Activated T-cell treated with anti-CD3 and anti-CD28 coated beads, Interleukin-2, amount 50 U/mL, for 48 hours (primary cell): Measurements from ENCODE around the gene PACSIN2.
A peak's percentile ranks its signal among the peaks of the same experiment; 100 is the strongest.
"Not testable (repeated sequence)": the region's sequence is repeated elsewhere in the genome, so short reads cannot be mapped to it uniquely, and the experiment has no call there.

Experiments
- DNase-seq, 2 experiments: peaks; one replicate each; pipeline ENCODE4 v3.0.0-alpha.2; 2020

The PACSIN2 gene

GRCh38 chr22:42991010-42991651 lies 23.8 kb downstream of the PACSIN2 start:
- no peak for DNase-seq

GRCh38 chr22:42990131-42990838 lies 24.7 kb downstream of the PACSIN2 start:
- no peak for DNase-seq

GRCh38 chr22:42986115-42986514 lies 28.8 kb downstream of the PACSIN2 start:
- DNase-seq = no peak

DNA sequence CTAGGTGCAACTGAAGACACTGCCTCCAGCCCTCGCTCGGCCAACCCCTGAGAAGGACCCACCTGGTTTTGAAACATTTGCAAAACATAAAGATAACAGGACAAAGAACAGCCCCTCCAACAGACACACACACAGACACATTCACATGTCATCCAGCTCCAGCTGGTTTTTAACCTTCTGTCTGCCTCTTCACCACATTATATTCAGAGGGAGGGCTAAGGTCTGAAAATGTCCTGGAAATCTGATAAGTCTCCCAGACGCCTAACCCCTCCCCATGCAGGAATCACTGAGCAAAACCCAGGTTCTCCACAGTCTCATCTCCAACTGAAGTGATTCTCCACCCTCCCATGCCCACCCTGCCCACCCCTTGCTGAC lies 29.4 kb downstream of the PACSIN2 start:
- DNase-seq = no peak

DNA sequence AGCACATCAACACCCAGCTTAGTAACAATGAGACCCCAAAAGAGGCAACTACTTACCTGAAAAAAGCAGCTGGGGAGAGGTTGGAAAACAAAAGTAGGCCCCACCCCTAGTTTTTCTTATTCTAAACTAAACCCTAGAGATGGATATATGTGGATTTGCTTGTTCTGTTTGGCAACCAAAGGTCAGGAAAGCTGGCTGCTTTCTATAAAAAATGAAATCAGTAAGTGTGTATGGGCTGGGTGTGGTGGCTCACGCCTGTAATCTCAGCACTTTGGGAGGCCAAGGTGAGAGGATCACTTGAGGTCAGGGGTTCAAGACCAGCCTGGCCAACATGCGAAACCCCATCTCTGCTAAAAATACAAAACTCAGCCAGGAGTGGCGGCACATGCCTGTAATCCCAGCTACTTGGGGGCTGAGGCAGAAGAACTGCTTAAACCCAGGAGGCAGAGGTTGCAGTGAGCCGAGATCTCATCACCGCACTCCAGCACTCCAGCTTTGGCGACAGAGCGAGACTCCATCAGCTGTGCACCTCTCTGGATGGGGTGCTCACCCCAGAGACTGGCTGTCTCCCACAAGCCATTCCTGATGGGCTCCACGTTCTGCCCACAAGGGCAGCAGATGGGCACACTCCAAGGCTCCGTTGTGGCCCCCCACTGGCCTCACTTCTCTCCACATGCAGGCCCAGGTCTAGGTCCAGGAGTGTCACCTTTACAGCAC lies 30.0 kb downstream of the PACSIN2 start:
- DNase-seq = no peak

- no peak for DNase-seq
These were observed 30.6 kb downstream of the PACSIN2 start for GRCh38 chr22:42984397-42984796.

GRCh38 chr22:42983470-42983869 lies 31.5 kb downstream of the PACSIN2 start:
- DNase-seq = no peak

- no peak for DNase-seq
These were observed 35.3 kb downstream of the PACSIN2 start for GRCh38 chr22:42979606-42980005.

- DNase-seq = no peak
These were observed 36.4 kb downstream of the PACSIN2 start for GRCh38 chr22:42978453-42979103.

DNA sequence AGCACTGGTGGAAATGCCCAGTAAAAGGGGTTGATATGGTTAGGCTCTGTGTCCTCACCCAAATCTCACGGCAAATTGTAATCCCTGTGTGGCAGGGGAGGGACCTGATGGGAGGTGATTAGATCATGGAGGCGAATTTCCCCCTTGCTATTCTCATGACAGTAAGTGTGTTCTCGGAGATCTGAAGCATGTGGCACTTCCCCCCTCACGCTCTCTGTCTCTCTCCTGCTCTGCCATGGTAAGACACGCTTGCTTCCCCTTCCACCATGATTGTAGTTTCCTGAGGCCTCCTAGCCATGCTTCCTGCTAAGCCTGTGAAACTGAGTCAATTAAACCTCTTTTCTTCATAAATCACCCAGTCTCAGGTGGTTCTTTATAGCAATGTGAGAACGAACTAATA lies 37.4 kb downstream of the PACSIN2 start:
- no peak for DNase-seq

DNA sequence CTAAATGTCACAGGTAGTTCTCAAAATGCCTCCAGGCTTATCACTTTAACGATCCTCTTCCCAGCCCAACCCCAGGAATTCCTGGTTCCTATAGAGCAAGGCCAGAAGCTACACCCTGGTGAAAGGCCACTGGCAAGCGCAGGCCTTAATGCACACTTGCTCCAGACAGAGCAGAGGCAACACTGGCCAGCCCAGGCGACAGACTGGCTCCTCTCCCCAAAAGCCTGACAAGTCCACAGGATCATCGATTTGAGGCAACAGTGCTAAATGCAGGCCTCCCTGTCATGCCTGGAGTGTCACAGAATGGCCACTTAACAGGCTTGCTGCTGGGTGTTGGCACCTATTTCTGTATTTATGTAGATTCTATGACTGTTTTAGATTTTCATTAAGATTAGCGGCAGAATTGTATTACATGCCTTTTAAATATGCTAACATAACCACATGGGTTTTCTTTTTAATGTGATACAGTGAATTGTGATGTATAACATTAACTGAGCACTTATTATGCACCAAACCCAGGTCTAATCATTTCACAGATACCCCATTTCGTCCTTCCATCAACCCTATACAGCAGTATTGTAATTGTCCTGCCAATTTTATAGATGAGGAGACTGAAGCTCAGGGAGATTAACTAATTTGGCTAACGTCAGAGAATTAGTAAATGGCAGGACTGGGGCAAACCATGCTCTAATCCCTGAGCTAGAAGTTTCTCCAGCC lies 38.6 kb downstream of the PACSIN2 start:
- DNase-seq = no peak

DNA sequence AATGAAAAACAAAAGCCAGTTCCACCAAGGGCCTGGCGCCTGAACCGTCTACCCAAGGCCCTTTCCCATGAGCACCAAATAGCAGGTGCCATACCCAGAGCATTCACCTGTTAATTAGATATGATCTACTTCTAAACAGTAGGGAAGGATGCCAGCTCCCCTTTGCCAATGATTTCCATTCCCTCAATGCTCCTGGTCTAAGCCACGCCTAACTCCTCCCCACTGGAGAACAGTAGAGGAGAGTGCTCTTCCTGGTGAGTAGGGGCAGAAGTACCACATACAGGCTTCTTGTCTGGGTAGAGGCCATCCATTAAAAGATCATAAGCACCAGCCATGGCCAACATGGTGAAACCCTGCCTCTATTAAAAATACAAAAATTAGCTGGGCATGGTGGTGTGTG lies 40.7 kb downstream of the PACSIN2 start:
- no peak for DNase-seq

DNA sequence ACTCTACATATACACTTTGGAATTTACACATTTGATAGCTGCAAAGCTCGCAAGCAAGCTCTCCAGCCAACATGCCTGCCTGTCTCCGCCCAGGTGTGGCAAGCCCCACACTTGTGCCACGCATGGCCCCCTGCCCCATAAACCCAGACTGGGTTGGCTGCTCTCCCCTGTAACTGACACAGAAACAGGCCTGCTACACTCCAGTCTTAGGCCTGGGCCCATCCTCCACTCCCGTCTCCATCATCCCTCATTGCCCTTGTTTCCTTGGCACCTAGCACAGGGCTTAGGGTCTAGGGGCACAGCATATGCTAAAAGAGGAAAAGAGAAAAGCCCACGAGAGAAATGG lies 41.4 kb downstream of the PACSIN2 start:
- no peak for DNase-seq

DNA sequence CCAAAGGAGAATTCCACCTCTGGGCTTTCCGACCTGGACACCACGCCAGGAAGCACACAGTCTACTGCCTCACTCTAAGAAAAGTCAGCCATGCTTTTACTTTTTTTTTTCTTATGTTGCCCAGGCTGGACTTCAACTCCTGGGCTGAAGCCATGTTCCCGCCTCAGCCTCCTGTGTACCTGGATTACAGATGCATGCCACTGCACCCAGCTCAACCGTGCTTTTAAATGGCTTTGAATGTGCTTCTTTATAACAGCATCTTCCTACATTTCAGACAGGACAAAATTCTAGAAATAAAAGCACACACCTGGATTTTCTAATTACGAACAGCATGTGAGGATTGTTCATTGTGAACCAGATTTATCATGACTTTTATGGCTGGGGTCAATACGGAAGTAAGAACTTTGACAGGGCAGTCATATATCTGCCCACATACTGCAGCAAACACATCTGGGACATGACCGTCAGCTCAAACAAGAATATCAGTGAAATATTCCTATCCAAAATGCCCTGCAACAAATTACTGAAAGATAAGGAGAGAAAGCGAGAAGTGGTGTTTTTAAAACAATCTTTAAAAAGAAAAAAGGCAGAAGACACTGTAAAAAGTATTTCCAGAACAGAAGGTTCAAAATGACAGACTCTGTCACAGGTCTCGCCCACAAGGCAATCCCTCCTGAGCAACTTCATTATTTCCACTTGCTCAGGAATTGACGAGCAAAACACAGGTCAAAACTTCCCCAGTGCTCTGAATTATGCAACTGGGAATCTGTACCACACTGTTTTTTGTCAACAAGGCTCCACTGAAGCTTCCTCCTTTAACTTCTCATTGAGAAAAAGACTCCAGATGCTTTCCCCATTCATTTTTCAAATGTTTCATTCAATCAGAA lies 42.1 kb downstream of the PACSIN2 start:
- DNase-seq = no peak

GRCh38 chr22:42971473-42971860 lies 43.5 kb downstream of the PACSIN2 start:
- DNase-seq = not testable (repeated sequence)

DNA sequence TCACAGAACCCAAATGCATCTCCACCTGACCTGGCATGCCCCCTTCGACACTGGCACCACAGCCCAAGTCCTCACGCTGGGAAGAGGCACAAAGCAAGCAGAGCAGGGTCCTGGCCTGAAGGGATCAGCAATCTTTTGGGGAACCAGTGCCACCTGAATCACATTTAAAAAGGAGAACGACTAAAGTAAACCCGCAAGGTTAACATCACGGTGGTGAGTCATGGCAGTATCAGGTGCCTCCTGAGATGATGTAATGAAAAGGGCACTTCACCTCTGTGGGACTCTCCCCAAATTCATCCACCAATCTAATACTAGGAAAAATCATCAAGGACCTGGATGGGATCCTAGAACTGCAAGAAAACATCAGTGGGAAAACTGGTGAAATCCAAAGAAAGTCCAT lies 44.9 kb downstream of the PACSIN2 start:
- no peak for DNase-seq

DNA sequence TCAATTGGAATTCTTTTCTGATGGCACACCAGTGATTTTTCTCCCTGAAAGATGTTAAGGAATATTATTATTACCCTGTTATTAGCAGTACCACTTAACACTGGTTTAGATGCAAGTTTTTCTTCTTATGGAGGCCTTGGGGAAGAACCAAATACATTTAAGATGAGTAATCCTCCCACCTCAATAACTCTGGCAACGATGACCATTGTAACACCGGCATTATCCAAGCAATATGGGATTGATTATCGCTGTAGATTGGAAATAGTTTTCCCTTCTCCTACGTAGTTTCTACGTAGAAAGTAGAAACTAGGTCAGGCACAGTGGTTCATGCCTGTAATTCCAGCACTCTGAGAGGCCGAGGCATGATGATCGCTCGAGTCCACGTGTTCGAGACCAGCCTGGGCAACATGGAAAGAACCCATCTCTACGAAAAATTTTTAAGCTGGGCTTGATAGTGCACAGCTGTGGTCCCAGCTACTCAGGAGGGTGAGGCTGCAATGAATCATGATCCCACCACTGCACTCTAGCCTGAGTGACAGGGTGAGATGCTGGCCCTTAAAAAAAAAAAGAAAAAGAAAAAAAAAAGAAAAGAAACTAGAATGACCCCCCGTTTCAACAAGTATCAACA lies 45.5 kb downstream of the PACSIN2 start:
- no peak for DNase-seq

GRCh38 chr22:42967933-42968332 lies 47.0 kb downstream of the PACSIN2 start:
- no peak for DNase-seq

- DNase-seq = no peak
These were observed 47.9 kb downstream of the PACSIN2 start for GRCh38 chr22:42967005-42967404.

DNA sequence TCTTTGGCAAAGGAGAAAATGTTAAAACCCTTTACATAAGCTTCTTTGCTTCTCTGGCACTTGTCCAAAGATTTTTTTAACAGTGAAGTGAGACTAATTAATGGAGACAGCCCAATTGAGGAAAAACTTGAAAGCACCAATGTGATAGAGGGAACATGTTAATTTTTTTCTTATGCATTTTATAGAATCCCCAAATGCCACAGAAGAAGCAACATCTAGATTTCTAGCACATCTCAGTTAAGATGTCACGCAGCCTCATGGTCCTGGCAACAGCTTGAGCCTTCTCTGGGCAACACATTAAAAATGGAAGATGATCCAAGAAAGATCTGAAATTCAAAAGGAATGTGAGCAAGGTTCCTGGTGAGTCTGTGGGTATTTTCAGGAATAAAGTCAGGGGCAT lies 48.5 kb downstream of the PACSIN2 start:
- DNase-seq = no peak

GRCh38 chr22:42964994-42965699 lies 49.8 kb downstream of the PACSIN2 start:
- peak; percentile 57 to 65 for DNase-seq
